Measurements from ENCODE around the gene GRAMD1B.

The GRAMD1B gene

DNA sequence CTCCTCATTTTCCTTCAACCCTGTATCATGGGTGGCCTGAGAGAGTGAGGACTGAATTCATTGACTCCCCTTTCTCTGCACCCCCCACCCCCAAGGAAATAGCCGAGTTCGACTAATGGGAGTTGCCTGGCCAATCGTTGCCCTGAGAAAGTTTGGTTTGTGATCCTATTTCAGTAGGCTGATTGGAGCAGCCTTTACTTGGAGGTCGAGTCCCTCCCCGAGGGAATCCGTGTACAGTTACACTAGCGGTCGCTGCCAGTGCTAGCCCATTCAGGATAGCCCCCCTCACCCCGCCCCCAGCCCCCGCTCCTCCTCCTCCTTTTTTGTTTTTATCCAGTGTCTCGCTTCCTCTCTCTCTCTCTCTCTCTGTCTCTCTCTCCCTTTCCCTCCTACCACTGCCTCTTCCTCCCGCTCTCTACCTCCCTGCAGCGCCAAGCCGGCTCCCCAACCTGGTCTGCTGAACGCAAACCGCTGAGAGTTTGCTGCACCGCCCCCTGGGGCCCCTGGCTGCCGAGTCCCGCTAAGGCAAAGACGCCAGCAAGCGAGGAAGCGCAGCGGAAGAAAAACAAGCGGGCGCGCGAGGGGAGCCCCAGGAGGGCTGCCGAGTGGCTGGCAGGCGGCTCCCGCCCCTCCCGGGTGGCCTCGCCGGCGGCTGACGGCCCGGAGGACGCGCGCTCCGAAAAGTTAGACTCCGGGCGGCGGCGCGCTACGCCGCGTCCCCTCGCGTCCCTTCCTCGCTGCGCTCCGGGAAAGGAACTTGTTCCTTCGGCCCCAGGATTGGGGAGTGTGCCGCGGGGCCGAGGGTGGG lies at the start of gene GRAMD1B:
GRAMD1B (plus strand) TSS at position 357 of the 808 bp plus-strand sequence. CDS start 524 bp downstream, outside the sequence.
- no peak for DNase-seq

DNA sequence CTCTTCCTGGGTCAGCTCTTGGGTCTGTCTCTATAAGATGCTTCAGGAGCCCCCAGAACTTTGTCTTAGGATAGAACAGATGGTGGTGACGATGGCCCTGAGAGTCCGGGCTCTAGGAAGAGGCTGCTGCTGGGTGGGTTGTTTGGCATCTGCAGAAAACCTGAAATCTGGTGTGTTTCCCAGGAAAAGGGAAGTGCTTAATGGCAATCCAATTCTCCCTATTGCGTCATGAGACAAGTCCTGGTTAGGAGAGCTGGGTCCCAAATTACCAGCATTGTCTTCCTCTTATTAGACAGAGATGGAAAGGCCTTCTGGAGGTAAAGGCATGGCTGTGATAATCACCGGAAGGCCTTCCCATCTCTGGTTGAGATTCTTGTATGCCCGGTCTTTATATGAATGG lies 48.9 kb upstream of the GRAMD1B start:
- no peak for DNase-seq

DNA sequence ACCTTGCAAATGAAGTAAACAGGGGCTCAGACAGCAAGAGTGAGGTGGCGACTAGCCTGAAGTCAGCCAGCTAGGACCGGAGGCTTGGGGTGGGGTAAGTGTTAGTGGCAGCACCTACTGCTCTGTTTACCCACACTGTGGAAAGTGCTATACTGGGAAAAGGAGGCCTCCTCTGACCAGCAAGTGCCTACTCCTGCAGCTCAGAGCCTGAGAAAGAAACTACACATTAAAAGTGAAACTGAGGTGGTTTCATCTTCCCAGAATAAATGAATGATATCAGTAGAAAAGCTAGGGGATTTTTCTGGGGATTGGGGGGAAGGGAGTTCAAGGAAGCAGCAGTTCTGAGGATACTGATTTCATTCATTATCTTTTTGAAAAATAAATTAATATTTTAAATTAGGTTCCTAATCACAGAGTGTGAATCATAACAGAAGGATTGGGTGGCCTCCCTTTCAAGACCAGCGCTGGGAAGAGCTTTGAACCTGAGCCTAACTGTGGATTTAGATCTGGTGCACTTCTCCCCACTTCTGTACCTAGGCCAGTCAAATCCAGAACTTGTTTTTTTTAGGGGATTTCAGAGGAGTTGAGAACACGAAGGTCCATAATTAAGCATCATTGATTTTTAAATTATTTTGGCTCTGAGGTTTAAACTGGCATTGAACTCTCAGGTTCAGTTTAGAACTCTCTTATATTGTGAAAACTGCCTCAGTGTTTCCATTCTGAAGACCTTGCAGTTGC lies 48.1 kb upstream of the GRAMD1B start:
- DNase-seq: no peak

DNA sequence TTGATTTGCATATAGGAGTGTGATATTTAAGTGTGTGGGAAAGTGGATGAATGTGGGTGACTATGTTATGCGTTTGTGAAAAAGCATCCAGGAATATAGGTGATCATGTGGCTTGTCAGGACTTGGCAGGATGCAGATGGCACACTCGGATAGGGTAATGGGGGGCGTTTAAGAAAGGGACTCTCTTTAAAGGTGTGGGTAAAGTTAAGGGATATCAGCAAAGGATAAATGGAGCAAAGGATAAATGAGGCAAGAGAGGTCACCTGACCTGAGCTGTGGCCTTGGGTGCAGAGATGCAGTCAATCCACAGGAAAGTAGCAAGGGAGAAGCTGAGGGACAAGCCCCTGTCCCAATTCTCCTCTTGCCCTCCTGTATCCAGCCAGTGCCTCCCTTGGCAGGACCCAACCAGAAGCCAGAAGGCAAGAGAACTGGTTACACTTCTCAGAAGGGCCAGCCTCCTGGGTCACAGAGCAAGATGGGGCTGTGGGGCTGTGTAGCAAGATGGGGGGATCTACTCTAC lies 47.5 kb upstream of the GRAMD1B start:
- DNase-seq: no peak

DNA sequence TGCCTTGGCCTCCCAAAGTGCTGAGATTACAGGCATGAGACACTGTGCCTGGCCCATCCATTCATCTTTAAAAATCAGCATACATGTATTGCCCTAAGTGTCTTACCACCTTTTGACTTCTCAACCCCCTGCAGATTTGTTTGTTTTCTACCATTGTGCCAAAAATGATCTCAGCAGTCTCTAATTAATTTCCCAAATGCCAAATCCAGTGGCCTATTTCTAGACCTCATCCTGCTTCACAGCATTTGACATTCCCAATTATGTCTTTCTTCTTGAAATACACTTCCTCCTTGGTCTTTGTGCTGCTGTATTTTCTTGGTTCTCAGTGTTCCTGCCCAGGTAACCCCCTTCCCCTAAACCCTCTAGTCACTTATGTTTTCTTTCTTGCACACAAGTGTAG lies 46.0 kb upstream of the GRAMD1B start:
- no peak for DNase-seq

DNA sequence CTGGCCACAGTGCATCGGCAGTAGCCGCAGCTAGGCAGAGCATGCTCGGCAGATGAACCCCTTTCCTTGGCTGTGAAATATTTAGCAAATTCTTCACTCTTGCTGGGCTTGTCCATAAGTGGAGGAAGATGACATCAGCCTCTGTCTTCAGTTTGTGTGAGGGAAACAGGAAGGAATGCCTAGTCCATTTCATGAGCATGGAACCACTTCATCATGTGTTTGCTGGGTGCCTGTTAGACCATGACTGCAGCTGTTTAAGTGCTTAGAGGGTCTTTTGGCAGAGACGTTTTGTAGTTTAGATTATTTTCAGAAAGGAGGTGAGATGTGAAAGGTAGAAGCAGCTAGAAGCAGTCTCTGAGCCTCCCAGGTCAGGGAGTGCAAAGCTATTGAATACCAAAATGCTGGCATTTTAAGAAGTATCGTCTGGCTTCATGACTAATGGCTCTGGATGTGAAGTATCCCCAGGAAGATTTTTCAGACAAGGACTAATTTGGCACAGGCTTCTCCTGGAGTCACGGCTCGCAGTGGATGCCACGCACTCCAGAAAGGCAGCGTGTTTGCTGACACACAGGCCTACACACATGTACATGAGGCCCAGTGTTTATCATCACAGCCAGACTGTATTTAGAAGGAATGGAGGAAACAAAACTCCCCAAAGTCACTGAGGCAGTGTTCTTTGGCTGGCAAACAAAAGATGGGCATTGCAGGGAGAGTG lies 43.1 kb upstream of the GRAMD1B start:
- DNase-seq: no peak

DNA sequence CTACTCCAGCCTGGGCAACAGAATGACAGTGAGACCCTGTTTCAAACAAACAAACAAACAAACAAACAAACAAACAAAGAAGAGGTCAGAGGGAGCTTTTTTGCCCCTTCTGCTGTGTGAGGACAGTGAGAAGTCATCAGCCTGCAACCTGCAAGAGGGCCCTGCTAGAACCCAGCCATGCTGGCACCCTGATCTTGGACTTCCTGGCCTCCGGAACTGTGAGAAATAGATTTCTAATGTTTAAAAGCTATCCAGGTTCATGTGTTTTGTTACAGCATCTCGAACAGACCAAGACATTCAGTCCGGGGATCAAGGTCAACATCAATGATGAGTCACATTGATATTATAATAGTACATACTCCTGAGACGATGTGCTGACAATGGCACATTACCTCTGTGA lies 41.4 kb upstream of the GRAMD1B start:
- no peak for DNase-seq

DNA sequence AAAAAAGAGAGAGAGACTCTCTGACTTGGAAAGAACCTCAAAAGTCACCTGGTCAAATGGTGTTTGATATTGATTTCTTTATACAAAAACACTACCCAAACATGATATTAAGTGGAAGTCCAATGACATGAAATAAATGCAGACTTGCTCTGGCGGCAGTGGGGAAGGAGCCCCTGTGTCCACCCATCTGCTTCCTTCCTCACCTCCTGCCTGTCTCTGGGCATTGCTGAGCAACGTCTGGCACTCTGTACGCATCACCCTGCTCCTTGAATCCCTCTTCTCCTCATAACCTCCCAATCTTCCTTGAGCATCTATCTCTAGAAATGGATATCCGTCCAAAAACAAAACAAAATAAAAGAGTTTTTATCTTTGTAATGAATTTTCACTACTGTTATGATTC lies 39.9 kb upstream of the GRAMD1B start:
- DNase-seq: no peak

DNA sequence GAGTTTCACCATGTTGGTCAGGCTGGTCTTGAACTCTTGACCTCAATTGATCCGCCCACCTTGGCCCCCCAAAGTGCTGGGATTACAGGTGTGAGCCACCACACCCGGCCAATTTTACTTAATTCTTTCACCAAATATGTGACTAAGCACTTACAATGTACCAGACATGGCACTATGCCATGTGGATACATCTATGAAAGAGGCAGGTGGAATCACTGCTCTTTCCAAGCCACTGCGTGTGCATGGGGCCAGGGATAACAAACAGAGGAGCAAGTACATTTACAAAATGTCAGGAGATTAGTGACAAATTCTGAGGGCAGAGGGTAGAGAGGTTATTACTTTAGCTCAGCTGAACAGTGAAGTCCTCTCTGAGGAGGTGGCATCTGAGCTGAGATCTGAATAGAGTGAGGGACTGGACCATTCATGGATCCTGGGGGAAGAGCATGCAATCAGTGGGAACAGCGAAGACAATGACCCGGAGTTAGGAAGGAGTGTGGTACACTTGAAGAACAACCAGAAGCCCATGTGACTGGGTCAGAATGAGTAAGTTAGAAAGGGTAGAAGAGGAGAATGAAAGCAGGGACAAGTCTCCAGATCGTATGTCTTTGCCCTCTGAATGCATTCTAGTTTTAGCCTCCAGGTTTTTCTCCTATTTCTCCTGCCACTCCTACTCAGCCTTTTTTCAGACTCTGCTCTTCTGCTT lies 38.3 kb upstream of the GRAMD1B start:
- no peak for DNase-seq

DNA sequence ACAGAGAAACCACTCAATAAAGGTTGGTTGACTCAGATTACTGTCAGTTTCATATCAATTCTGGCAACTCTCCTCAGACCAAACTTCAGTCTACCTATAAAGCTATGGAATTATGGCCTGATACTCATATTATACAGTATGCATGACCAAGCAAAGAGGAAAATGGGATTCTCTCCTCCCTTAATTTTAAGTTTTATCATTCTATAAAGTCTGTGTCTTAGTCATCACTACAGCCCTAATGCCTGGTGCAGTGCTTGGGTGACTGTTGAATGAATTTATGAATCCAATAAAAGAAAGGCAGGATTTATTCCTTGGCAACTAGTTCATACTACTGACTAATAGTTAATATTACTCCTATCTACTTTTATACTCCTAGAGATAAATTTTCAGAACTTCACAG lies 37.6 kb upstream of the GRAMD1B start:
- DNase-seq: no peak

DNA sequence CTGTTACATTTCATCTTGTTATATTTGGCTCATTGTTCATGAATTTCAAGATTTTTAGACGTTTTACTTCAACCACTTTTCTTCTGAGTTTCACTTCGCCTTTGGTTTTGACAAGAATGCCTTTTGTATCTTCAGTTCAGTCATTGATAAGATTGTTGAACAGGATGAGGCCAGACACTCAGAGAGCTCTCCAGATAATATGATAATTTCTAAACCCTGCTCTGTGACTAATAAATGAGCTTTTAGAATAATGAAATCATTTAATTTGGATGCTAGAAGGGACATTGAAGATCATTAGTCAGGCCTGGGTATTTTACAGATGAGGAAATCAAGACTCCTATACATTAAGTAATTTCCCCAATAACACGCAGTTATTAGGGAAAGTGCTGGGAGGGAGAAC lies 37.2 kb upstream of the GRAMD1B start:
- DNase-seq: no peak

DNA sequence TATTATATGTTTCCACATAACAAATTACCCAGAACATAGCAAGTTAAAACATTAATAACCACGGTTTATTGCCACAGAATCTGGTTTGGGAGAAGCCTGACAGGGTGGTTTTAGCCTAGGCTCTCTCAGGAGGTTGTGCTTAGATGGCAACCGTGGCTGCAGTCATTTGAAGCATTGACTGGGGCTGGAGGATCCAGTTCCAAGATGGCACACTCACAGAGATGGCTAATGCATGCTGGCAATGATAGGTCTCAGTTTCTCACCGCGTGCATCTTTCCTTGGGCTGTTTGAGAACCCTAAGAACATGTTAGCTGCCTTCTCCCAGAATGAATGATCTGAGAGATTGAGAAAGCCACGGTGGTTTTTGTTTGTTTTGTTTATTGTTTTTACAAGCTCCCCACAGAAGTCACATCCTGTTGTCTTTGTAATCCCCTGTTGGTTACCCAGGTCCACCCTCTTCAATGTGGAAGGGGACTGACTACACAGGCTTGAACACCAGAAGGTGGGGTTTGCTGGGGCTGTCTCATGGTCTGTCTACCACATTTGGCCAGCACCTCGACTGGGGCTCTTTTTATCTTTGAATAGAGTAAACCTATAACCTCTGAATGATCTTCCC lies 36.6 kb upstream of the GRAMD1B start:
- no peak for DNase-seq

DNA sequence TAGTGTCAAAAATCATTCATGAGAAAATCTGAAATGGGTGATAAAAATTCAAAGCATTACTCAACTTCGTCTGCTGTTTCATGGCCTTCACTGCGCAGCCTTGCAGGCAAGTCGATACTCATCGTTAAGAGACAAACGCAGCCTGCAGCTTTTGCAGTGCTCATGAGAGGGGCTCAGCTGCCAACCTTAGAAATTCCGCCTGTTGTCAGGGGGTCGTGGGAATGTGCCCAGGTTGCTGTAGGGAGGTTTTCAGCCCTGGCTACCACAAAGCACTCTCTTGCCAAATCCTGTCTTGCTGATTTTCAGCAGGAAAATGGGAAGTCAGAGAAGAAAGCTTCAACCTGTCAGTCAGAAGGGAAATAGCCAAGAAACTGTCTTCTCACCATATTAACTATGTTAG lies 25.4 kb upstream of the GRAMD1B start:
- DNase-seq: no peak

DNA sequence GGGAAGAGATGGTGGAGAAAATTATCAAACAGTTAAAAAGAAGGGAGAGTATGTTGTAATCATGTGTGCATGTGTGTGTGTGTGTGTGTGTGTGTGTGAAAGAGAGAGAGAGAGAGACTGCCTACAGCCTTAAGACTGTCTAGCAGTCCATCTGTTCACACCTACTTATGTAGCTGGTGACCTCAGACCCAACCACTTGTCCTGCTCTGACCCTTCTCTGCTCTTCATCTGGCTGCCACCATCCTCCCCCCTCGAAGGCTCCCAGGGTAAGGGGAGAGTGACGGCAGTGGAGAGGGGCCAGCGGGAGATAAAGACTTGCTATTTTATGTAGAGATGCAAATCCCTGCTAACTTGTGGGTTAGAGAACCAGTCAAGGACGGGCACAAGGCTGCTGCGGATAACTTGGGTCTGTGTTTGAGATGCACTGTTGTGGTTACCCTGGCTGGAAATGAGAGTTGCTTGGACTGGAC lies 24.9 kb upstream of the GRAMD1B start:
- DNase-seq: no peak

DNA sequence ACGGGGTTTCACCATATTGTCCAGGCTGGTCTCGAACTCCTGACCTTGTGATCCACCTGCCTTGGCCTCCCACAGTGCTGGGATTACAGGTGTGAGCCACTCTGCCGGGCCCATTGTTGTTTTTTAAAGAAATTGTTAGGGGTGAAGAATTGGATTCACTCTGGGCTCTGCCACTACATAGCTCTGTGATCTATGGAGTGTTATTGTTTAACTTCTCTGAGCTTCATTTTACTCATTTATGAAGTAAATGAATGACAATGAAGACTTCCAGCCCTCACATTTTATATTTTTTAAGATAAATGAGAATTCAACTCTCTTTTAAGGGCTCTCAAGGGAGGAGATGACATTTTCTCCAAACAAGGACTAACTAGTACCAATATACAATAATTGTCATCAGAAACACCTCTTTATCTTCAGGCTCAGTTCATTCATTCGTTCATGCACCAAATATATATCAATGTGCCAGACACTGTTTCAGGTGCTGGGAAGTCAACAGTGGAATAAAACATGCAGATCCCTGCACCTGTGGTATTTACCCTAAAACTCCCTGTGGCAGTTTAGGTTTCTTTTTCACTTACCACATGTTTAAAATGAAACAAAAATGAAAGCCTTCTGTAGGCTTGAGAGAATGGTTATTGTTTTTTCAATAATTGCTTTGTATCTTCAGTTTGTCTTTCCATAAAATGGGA lies 23.5 kb upstream of the GRAMD1B start:
- DNase-seq: no peak

DNA sequence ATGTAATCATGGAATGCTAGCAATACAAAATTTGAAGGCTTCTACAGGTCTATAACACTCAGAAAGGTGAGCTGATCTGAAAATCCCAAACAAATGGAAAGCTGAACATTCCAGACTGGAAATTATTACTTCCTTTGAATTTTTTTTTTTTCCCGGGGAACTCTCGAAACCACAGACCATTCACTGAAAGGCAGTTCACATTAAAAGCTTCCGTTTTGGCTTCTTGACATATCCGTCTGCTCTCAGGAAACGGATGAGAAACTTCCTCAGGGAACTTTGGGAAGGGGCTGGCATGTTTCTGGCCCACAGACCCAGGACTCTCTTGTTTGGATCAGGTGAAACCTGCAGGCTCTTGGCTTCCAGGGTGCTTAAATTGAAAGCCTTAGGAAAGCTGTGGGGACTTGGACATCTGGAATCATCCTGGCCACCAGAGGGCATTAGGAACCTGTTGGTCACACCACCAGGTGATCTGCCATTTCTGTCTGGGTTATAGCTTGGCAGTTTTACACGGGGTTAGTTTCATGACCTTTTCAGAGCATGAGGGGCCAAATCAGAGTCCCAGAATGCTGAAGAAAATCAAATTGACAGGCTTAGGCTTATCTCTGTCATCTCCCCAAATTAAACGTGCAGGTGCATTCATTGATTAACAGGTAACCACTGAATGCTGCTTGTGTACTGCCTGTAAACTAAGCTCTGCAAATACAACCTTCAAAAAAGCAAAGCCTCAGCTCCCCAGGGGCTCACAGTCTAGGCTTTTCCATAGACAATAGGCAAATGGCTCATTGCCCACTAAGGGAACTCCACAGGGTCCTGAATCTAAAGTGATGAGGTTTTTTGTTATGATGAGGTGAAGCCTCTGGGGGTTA lies 22.7 kb upstream of the GRAMD1B start:
- DNase-seq: peak; percentile 11

DNA sequence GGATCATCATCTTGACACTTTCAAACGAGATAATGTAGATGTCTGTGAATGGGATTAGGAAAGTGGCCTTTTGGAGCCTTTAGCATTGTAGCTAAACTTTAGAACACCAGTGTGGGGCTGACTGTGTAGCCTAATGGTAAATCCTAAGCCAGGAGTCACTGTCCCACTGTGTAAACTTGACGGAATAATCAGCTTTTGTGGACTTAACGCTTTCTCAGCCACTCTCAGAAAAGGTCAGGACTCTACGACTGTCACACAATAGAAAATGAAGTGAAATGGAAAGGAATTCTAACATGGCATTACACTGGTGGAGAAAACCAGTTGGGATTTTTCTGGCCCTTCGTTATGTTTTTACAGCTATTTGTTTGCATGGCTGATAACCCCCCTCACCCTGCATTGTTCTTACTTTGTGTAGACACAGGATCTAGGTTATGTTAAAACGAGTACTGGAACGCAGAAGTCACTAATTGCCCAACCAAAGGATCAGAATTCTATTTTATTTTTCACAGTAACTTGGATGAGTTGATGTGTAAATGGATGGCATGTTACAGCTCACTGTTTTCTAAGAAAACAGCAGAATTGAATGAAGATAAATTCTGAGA lies 22.0 kb upstream of the GRAMD1B start:
- no peak for DNase-seq

DNA sequence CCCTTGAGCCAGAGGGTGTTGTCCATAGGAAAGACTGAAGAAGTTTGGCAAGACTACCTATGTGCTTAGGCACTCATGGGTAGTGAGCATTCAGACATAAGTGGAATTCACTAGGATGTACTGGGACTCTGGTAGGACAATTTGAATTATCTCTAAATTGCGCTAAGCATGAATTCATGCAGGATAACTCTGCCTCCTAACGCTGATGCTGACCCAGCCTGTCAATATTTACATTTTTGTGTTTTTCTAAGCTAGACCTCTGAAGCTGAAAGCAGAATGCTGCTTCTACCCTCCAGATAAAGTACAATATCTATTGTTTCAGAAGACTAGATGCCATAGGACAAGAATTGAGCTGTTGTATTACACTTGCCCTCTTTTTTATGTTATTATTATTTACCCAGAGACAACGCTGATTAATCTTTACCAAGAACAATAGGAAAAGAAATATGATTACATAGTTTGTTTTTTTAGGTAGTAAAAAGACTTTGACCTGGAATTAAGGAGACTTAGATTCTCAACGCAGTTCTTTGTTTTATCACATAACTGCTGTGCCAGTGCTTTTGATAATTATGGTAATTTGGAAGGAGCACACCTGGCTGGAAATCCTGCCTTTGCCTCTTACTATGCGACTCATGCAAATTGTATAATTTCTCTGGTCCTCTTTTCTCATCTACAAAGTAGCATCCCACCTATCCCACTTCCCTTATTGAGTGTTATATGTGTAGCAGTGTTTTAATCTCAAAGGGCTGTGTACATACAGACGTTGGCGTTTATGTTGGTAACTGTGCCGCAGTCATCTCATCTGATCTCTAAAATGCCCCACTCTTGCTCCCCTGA lies 21.2 kb upstream of the GRAMD1B start:
- no peak for DNase-seq

All from NCI-H1694 (cell line).